ENCODE results near the gene FNDC5. TPM values are rescaled to one million over a fixed set of nuclear protein-coding genes. Genes with fewer than 3 reads are reported as not detected.

FNDC5 gene
- total and polyA plus RNA-seq, 9 of the 15 experiments (the other 6 are each of a cell fraction or from before 2014, with no cell fraction given) = 0.06 to 2.1 (median 0.22) TPM

- TF ChIP-seq HDAC1 (IDR thresholded peaks at IDR 0.05) (peak; percentile 88 to 97), CBX1 (IDR thresholded peaks at IDR 0.05; ENCODE audit: low read depth) (peak; percentile 89; the same call in 1 of the 2 replicates), ZNF134 (CRISPR knock-in tag; conservative IDR thresholded peaks at IDR 0.05) (peak; percentile 44; the same call in 1 of the 2 replicates), NFE2L1 (tag; IDR thresholded peaks at IDR 0.05; ENCODE audit: borderline replicate concordance, low read depth) (no peak), ZNF551 (CRISPR knock-in tag; IDR thresholded peaks at IDR 0.05) (no peak), NBN (IDR thresholded peaks at IDR 0.05; ENCODE audit: low read depth) (no peak), NONO (IDR thresholded peaks at IDR 0.05; ENCODE audit: low read depth in 2 of 2, low read length in 1 of 2) (peak in 1 of 2 experiments; percentile 46; a peak in 1 of 4 replicates), THAP7 (CRISPR knock-in tag; IDR thresholded peaks at IDR 0.05) (no peak), ZNF224 (CRISPR knock-in tag; IDR thresholded peaks at IDR 0.05) (peak; percentile 99), PKNOX1 (IDR thresholded peaks at IDR 0.05) (no peak), CHD4 (IDR thresholded peaks at IDR 0.05; ENCODE audit: insufficient read depth, insufficient replicate concordance, low read depth, low read length, poor library complexity, severe bottlenecking) (no peak), TGIF2 (CRISPR knock-in tag; IDR thresholded peaks at IDR 0.05) (peak; percentile 100), HLTF (IDR thresholded peaks at IDR 0.05) (no peak), MAFG (tag; conservative IDR thresholded peaks at IDR 0.05) (no peak), FOXA1 (IDR thresholded peaks at IDR 0.05; ENCODE audit: borderline replicate concordance) (no peak), ZNF184 (CRISPR knock-in tag; IDR thresholded peaks at IDR 0.05) (peak; percentile 61; the same call in 1 of the 2 replicates), BRCA1 (IDR thresholded peaks at IDR 0.05) (no peak), BRCA1 (CRISPR knock-in tag; IDR thresholded peaks at IDR 0.05) (peak; percentile 97), ZNF121 (CRISPR knock-in tag; conservative IDR thresholded peaks at IDR 0.05) (no peak; the same call in 1 of the 2 replicates), TCF3 (CRISPR knock-in tag; IDR thresholded peaks at IDR 0.05) (peak; percentile 58), SIRT6 (IDR thresholded peaks at IDR 0.05; ENCODE audit: low read depth, low read length) (no peak), ZBTB26 (CRISPR knock-in tag; IDR thresholded peaks at IDR 0.05) (no peak), YBX1 (IDR thresholded peaks at IDR 0.05) (no peak), GATAD2A (IDR thresholded peaks at IDR 0.05) (no peak), ZNF699 (CRISPR knock-in tag; IDR thresholded peaks at IDR 0.05; ENCODE audit: insufficient replicate concordance) (no peak)
- TF ChIP-seq, protein P1, sequence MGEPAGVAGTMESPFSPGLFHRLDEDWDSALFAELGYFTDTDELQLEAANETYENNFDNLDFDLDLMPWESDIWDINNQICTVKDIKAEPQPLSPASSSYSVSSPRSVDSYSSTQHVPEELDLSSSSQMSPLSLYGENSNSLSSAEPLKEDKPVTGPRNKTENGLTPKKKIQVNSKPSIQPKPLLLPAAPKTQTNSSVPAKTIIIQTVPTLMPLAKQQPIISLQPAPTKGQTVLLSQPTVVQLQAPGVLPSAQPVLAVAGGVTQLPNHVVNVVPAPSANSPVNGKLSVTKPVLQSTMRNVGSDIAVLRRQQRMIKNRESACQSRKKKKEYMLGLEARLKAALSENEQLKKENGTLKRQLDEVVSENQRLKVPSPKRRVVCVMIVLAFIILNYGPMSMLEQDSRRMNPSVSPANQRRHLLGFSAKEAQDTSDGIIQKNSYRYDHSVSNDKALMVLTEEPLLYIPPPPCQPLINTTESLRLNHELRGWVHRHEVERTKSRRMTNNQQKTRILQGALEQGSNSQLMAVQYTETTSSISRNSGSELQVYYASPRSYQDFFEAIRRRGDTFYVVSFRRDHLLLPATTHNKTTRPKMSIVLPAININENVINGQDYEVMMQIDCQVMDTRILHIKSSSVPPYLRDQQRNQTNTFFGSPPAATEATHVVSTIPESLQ (CRISPR knock-in tag; IDR thresholded peaks at IDR 0.05) = peak; percentile 100
Measured at GRCh38 chr1:32886004-32886827, 15.5 kb upstream of the FNDC5 start, which contains the start of gene HPCA (continued).

Measured in K562 (cell line).